ENCODE data around the gene CFAP299.

GRCh38 chr4:80926446-80926845, 590.9 kb downstream of the CFAP299 start:
- TF ChIP-seq CTCF (IDR thresholded peaks at IDR 0.05) (no peak), POLR2A (IDR thresholded peaks at IDR 0.05; ENCODE audit: low read length) (no peak), PBX3 (IDR thresholded peaks at IDR 0.05) (no peak), RAD21 (conservative IDR thresholded peaks at IDR 0.05 in 1 of 2, IDR thresholded peaks at IDR 0.05 in 1 of 2) (no peak), HOXA7 (CRISPR knock-in tag; IDR thresholded peaks at IDR 0.05) (no peak), MYC (IDR thresholded peaks at IDR 0.05; ENCODE audit: borderline replicate concordance, low read length) (no peak), HOXB13 (CRISPR knock-in tag; IDR thresholded peaks at IDR 0.05; ENCODE audit: low read depth) (no peak), USF2 (IDR thresholded peaks at IDR 0.05) (no peak), NFE2L2 (conservative IDR thresholded peaks at IDR 0.05; ENCODE audit: low read length) (no peak), RCOR1 (IDR thresholded peaks at IDR 0.05; ENCODE audit: low read depth, low read length) (no peak)

Measured in A549 (cell line).